CD4-positive, alpha-beta T cell (primary cell): ENCODE results near the gene LHB. TPM values are rescaled to one million over a fixed set of nuclear protein-coding genes. Genes with fewer than 3 reads are reported as not detected.
A peak's percentile ranks its signal among the peaks of the same experiment; 100 is the strongest.
"Not testable (repeated sequence)": the region's sequence is repeated elsewhere in the genome, so short reads cannot be mapped to it uniquely, and the experiment has no call there.

ENCODE experiments used
- ATAC-seq: fragments of 200-7000 bp; cut with Tn5 transposase; one replicate; pipeline ENCODE4 v1.10.0; 2022; ENCODE audit warnings: mild to moderate bottlenecking; ENCODE audit not compliant: poor library complexity
- CTCF ChIA-PET: fragments of 350-600 bp; sonication (Branson Sonifier 250); formaldehyde crosslinking; loops from one replicate; lab custom pipeline; 2021; ENCODE audit warnings: antibody characterized with exemption, inconsistent platforms; lab: Charles Lee
- POLR2A ChIA-PET: fragments of 350-600 bp; sonication (Branson Sonifier 250); formaldehyde crosslinking; loops from one replicate; lab custom pipeline; 2021; ENCODE audit warnings: antibody characterized with exemption, inconsistent platforms; lab: Charles Lee
- DNase-seq, 14 experiments: peaks; one replicate each; pipeline ENCODE4 v3.0.0-alpha.2; 2013 to 2020; ENCODE audit warnings: mixed read lengths in 2 of 14
- H3K27ac ChIP-seq, 2 donors: one replicate each; pipeline versions ENCODE4 v1.5.1 to v1.7.0; 2013; ENCODE audit warnings: low read length in 2 of 2, low read depth in 1 of 2, mild to moderate bottlenecking in 1 of 2
- H3K27me3 ChIP-seq, 2 experiments: 1 replicate in 1 of 2; 2 replicates in 1 of 2; pipeline versions ENCODE4 v1.6.1 to v1.7.0; 2013; ENCODE audit warnings: low read length in 2 of 2, control low read depth in 1 of 2, mild to moderate bottlenecking in 1 of 2, moderate library complexity in 1 of 2; ENCODE audit not compliant: insufficient read depth in 2 of 2, control insufficient read depth in 1 of 2
- H3K36me3 ChIP-seq: one replicate; pipeline ENCODE4 v1.6.1; 2013; ENCODE audit warnings: low read length, control low read depth; ENCODE audit not compliant: insufficient read depth
- H3K4me1 ChIP-seq: one replicate; pipeline ENCODE4 v1.6.1; 2013; ENCODE audit warnings: low read length, control low read depth; ENCODE audit not compliant: insufficient read depth
- H3K4me3 ChIP-seq: one replicate; pipeline ENCODE4 v1.5.1; 2013; ENCODE audit warnings: mild to moderate bottlenecking, low read length, moderate library complexity
- H3K9me3 ChIP-seq, 2 experiments: 1 replicate in 1 of 2; 2 replicates in 1 of 2; pipeline versions ENCODE4 v1.6.1 to v1.7.0; 2013; ENCODE audit warnings: low read length in 2 of 2, mild to moderate bottlenecking in 2 of 2, control low read depth in 1 of 2, moderate library complexity in 1 of 2; ENCODE audit not compliant: control insufficient read depth in 1 of 2, insufficient read depth in 1 of 2
- H3K27ac Mint-ChIP-seq: one replicate; pipeline ENCODE4 v1.8.0; 2020; ENCODE audit warnings: mixed read lengths
- H3K27me3 Mint-ChIP-seq: one replicate; pipeline ENCODE4 v1.8.0; 2021; ENCODE audit warnings: mixed read lengths
- H3K36me3 Mint-ChIP-seq: one replicate; pipeline ENCODE4 v1.8.0; 2021; ENCODE audit warnings: low read depth, mixed read lengths
- H3K4me1 Mint-ChIP-seq: one replicate; pipeline ENCODE4 v1.8.0; 2021; ENCODE audit warnings: low read depth, mixed read lengths
- H3K4me3 Mint-ChIP-seq: one replicate; pipeline ENCODE4 v1.8.0; 2020; ENCODE audit warnings: mild to moderate bottlenecking, mixed read lengths
- H3K9me3 Mint-ChIP-seq: one replicate; pipeline ENCODE4 v1.8.0; 2020; ENCODE audit warnings: mixed read lengths
- CTCF ChIP-seq: fragments of 200-600 bp; IDR thresholded peaks from one replicate; pipeline ENCODE4 v1.8.0; 2022; ENCODE audit warnings: antibody characterized with exemption, mild to moderate bottlenecking
- intact Hi-C, 2 experiments: fragments of 100-400 bp; cut with DNase I in 1 of 2; cut with micrococcal nuclease in 1 of 2; formaldehyde crosslinking; loops; one replicate each; pipeline versions ENCODE4 v1.15.1 to v1.9.0; 2023 to 2025; cut with DNase I, micrococcal nuclease
- total RNA-seq, 174 experiments: library from RNA in 2 of 174; stranded (reverse) in 2 of 174; gene quantifications; one replicate each; pipeline ENCODE4 v1.2.3 and lab custom pipeline; 2021 to 2026

The LHB gene
- total RNA-seq, 2 experiments from 2014 or later: not detected

DNA sequence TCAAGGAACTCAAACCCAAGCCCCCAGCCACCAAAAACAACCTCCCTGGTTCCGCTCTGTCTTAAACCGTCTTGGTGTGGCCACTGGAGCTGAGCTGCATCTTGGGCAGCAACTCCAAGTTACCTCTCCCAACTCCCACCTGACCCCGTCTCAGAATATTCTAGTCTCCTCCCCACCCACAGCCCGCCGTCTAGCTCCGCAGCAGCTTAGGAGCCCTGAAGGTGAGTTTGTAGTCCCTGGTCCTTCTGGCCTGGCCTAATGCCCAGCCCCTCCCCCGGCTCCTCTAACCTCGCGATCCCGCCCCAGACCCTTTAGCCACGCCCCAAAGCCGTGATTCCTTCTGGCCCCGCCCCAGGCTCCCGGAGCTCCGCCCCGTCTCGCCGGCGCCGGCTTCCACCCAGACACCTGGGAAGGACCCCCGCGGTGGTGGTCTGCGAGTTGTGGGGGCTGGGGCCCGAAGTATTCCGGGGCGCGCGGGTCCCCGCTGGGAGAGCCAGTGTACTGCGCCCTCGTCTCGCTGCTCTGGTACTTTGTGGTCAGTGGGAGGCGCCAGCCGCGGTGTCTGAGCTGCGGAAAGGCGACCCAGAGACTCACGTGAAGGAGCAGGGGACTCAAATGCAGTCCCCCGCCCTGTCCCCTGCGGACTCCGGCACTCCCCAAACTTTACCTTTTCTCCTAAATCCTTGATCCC lies 2.5 kb upstream of the LHB start:
- H3K9me3 Mint-ChIP-seq: no peaks in the 10 kb centered on the region
- H3K27ac Mint-ChIP-seq: peak overlapping the region; percentile 38
- Histone ChIP-seq H3K4me3 (peak overlapping the region; percentile 63), H3K27me3 (peaks cover 0 to 4% of the 10 kb centered on the region in 2 experiments), H3K27ac (no peak overlapping the region), H3K9me3 (no peaks in the 10 kb centered on the region), H3K36me3 (no peaks in the 10 kb centered on the region), H3K4me1 (peaks cover 40% of the 10 kb centered on the region)
- peak; percentile 33 to 80 (median 60) for DNase-seq
- H3K4me1 Mint-ChIP-seq: peaks cover 25% of the 10 kb centered on the region
- ATAC-seq: peak; percentile 45
- no peak for TF ChIP-seq CTCF
- POLR2A ChIA-PET: interaction anchor here (0.6 to 3.2 kb wide), 4 partner anchors 24 to 52 kb away, joined by 3 to 15 read pairs (median 3); partner anchors contain the start of genes GYS1 and RUVBL2
- H3K27me3 Mint-ChIP-seq: peaks cover 5% of the 10 kb centered on the region
- H3K36me3 Mint-ChIP-seq: peaks cover 5% of the 10 kb centered on the region
- intact Hi-C loops: loop anchor here in 1 of 2 experiments (2.0 to 5.0 kb wide), 2 partner anchors 27 to 38 kb away; partner anchors contain the start of genes CGB7, GYS1 and RUVBL2
- CTCF ChIA-PET: interaction anchor here (0.6 to 1.2 kb wide), 4 partner anchors 20 to 177 kb away, joined by 3 to 4 read pairs (median 4); no protein-coding TSS in a partner anchor
- peak overlapping the region; percentile 90 for H3K4me3 Mint-ChIP-seq

DNA sequence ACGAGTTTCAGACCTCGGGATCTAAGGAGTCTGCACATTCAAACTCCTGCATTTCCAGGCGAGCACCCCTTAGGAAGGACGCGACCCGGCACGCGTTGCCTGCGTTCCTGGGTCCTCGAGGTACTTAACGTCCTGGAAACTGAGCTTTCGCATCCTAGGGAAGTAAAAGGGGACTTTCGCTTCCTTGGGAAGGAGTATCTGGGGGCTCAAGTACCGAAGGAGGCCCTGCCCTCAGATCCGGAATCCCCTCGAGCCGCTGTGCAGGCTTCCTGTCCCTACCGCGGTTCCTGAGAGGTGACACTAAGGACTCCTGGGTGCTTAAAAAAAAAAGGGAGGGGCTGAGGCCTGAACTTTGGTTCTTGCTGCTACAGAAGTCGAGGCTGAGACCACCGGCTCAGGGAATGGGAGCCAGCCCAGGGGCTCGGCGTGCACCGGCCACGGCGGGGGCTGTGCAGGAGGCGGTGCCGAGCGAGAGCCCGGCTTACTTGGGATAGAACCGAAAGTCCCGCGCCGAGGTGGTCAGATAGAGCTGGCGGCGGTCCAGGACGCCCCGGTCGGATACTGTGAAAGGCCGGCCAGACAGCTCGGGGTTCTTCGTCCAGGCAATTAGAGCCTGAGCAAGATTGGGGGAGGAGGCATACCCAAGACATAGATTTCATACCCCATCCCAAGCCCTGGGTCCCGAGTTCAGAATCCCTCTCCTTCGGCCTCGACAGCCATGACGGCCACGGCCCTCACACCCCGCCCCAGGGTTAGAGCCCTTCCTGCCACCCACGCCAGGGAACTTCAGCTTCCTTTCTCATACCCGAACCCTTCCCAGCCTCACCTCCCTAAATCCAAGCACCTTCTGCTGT lies 1.7 kb upstream of the LHB start:
- peaks cover 40% of the 10 kb centered on the region for H3K4me1 ChIP-seq
- peak; percentile 21 for ATAC-seq

DNA sequence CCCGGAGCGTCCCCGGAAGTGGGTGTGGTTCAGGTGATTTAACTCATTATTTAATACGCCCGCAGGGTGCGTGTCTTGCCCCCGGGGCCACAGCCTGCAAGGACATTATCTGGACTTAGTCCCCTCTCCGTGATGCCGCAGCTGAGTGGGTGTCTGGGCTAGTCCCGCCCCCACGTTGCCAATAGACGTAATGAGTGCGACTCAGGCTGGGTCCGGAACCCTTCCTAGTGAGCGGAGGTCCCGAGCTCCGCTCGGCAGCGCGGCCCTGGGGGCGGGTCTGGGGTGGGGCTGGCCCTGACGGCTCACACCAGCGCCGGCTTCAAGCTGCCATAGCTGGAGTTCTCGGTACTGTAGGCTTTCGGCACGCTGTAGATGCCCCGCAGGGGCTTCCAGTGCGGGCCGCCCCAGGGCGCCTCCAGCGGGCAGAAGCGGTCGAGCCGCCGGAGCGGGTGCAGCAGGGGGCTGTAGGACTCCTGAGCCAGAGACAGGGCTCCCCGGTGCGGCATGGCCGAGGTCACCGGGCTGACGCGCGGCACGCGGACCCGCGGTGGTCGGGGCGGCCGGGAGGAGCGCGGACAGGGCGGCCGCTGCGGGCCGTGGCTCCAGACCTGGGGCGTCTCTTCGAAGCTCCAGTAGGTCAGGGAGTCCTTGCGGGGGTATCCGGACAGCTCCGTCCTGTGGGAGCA lies 918 bp upstream of the LHB start:
- peak; percentile 86 for ATAC-seq
- peaks cover 5% of the 10 kb centered on the region for H3K27me3 Mint-ChIP-seq
- peak; percentile 78 for TF ChIP-seq CTCF
- Histone ChIP-seq H3K9me3 (no peaks in the 10 kb centered on the region), H3K4me3 (peak overlapping the region; percentile 63), H3K36me3 (no peaks in the 10 kb centered on the region), H3K27me3 (peaks cover 0 to 4% of the 10 kb centered on the region in 2 experiments), H3K27ac (peak overlapping the region in 1 of 2 donors; percentile 29), H3K4me1 (peaks cover 40% of the 10 kb centered on the region)
- ChIA-PET CTCF (interaction anchor here (0.6 to 1.5 kb wide), 8 partner anchors 9 to 142 kb away, joined by 3 to 14 read pairs (median 3); partner anchors contain the start of genes GYS1 and RUVBL2), POLR2A (interaction anchor here (1.2 to 3.2 kb wide), 4 partner anchors 18 to 96 kb away, joined by 4 to 15 read pairs (median 5); partner anchors contain the start of genes FTL, GYS1, LIN7B and RUVBL2)
- no peak overlapping the region for H3K27ac Mint-ChIP-seq
- DNase-seq: peak; percentile 48 to 84 (median 64)
- peak overlapping the region; percentile 90 for H3K4me3 Mint-ChIP-seq
- peaks cover 25% of the 10 kb centered on the region for H3K4me1 Mint-ChIP-seq
- intact Hi-C loops: loop anchor here in 1 of 2 experiments (2.0 to 5.0 kb wide), 2 partner anchors 25 to 39 kb away; partner anchors contain the start of genes CGB7, GYS1 and RUVBL2
- H3K36me3 Mint-ChIP-seq: peaks cover 5% of the 10 kb centered on the region
- no peaks in the 10 kb centered on the region for H3K9me3 Mint-ChIP-seq

More for the DNA sequence above, 1.7 kb upstream of the LHB start:
- CTCF ChIA-PET: interaction anchor here (1.2 to 1.5 kb wide), 5 partner anchors 19 to 176 kb away, joined by 3 to 14 read pairs (median 3); partner anchors contain the start of genes GYS1 and RUVBL2
- H3K27me3 ChIP-seq, H3K36me3 Mint-ChIP-seq, H3K27me3 Mint-ChIP-seq, H3K9me3 Mint-ChIP-seq, H3K36me3 ChIP-seq, H3K27ac ChIP-seq, H3K9me3 ChIP-seq: not testable (repeated sequence)
- H3K4me1 Mint-ChIP-seq: peaks cover 25% of the 10 kb centered on the region
- intact Hi-C loops: loop anchor here in 1 of 2 experiments (2.0 to 5.0 kb wide), 2 partner anchors 26 to 39 kb away; partner anchors contain the start of genes CGB7, GYS1 and RUVBL2
- peak in 4 of 14 experiments; percentile 45 to 59 (median 50) for DNase-seq
- peak overlapping the region; percentile 38 for H3K27ac Mint-ChIP-seq
- POLR2A ChIA-PET: interaction anchor here (0.8 to 3.2 kb wide), 6 partner anchors 18 to 96 kb away, joined by 3 to 15 read pairs (median 4); partner anchors contain the start of genes FTL, GYS1, LIN7B and RUVBL2
- H3K4me3 Mint-ChIP-seq: peak overlapping the region; percentile 90
- H3K4me3 ChIP-seq: peak overlapping the region; percentile 63
